Activated T-helper 2 cell treated with anti-CD3 and anti-CD28 coated beads, Interferon-gamma antibody, Interleukin-2, Interleukin-4, amounts not matched to agents 10 μg/mL and 5 μg/mL and 100 μg/mL, durations not matched to agents 14 hours and 24 hours and 36 hours (primary cell): ENCODE measurements around the gene CLMN. TPM values are rescaled to one million over a fixed set of nuclear protein-coding genes. Genes with fewer than 3 reads are reported as not detected.

ENCODE experiments used
- DNase-seq: peaks from one replicate; pipeline ENCODE4 v3.0.0; 2021; ENCODE audit warnings: low spot score
- H3K27ac Mint-ChIP-seq: one replicate; pipeline ENCODE4 v1.8.0; 2021; ENCODE audit warnings: mixed read lengths
- H3K27me3 Mint-ChIP-seq: one replicate; pipeline ENCODE4 v1.8.0; 2021; ENCODE audit warnings: low read depth, mixed read lengths
- H3K36me3 Mint-ChIP-seq: one replicate; pipeline ENCODE4 v1.8.0; 2021; ENCODE audit warnings: low read depth, mixed read lengths
- H3K4me1 Mint-ChIP-seq: one replicate; pipeline ENCODE4 v1.8.0; 2021; ENCODE audit warnings: low read depth, mixed read lengths
- H3K4me3 Mint-ChIP-seq: one replicate; pipeline ENCODE4 v1.8.0; 2021; ENCODE audit warnings: low read depth, mild to moderate bottlenecking, moderate library complexity, mixed read lengths
- H3K9me3 Mint-ChIP-seq: one replicate; pipeline ENCODE4 v1.8.0; 2021; ENCODE audit warnings: mixed read lengths
- intact Hi-C: fragments of 100-400 bp; cut with micrococcal nuclease; formaldehyde crosslinking; loops from one replicate; pipeline ENCODE4 v1.15.1; 2023
- total RNA-seq: library from RNA; stranded (reverse); gene quantifications from 2 replicates; pipeline ENCODE4 v1.2.3, GENCODE V29; 2022

Gene CLMN
- total RNA-seq, 1 donor from 2014 or later: 1.3 TPM

DNA sequence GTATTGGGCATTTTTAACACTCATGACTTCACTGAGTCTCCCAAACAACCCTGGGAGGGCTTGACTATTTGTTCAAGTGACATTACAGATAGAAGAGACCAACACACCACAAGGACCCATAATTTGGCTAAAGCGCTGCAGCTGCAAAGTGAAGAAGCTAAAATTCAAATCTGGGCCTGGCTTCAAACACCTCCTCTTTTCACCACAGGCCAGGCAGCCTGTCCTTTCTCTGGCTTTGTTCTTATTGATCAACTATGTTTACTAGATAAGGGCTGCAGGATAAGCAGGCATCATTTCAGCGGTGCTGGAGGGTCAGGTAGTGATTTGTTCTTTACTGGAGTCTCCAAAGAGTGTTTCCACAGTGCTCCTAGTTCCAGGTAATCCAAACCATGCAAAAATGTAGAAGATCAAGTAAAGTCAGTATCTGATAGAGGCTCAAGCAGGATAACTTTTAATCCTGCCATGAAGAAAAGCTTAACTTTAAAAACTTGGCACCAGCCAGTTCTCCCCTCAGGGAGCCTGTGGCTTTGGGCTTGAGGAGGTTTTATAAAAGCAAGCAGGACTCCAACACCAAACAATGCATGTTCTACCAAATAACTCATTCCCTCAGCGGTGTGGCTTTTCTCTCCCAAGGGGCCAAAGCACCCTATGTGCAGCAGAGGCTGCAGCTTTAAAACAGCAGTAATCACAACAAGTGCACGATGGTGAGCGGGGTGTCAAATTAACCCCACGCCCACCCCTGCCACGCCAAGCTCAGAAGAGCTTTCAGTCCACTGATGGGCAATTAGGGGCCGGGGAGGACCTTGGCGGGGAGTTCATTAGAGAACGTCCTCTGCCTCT, 16.8 kb downstream of the CLMN start:
- H3K9me3 Mint-ChIP-seq: no peaks in the 10 kb centered on the region
- H3K36me3 Mint-ChIP-seq: no peaks in the 10 kb centered on the region
- no peak overlapping the region for H3K4me3 Mint-ChIP-seq
- H3K27me3 Mint-ChIP-seq: peaks cover 25% of the 10 kb centered on the region
- H3K4me1 Mint-ChIP-seq: peaks cover 5% of the 10 kb centered on the region
- H3K27ac Mint-ChIP-seq: no peak overlapping the region
- no peak for DNase-seq
- intact Hi-C loops: no loop called here

GRCh38 chr14:95301527-95302187, 18.1 kb downstream of the CLMN start:
- Mint-ChIP-seq H3K27ac (no peak overlapping the region), H3K4me3 (no peak overlapping the region), H3K36me3 (no peaks in the 10 kb centered on the region), H3K9me3 (no peaks in the 10 kb centered on the region), H3K4me1 (peaks cover 5% of the 10 kb centered on the region), H3K27me3 (peaks cover 20% of the 10 kb centered on the region)
- no peak for DNase-seq
- intact Hi-C loops: no loop called here

- H3K9me3 Mint-ChIP-seq: no peaks in the 10 kb centered on the region
- peaks cover 21% of the 10 kb centered on the region for H3K27me3 Mint-ChIP-seq
- H3K27ac Mint-ChIP-seq: no peak overlapping the region
- peaks cover 2% of the 10 kb centered on the region for H3K4me1 Mint-ChIP-seq
- no peak for DNase-seq
- H3K36me3 Mint-ChIP-seq: no peaks in the 10 kb centered on the region
- intact Hi-C loops: no loop called here
- no peak overlapping the region for H3K4me3 Mint-ChIP-seq
These were observed 18.8 kb downstream of the CLMN start for GRCh38 chr14:95300697-95301526.

- Mint-ChIP-seq H3K27me3 (peaks cover 20% of the 10 kb centered on the region), H3K4me3 (no peak overlapping the region), H3K4me1 (peaks cover 2% of the 10 kb centered on the region), H3K27ac (no peak overlapping the region), H3K9me3 (no peaks in the 10 kb centered on the region), H3K36me3 (no peaks in the 10 kb centered on the region)
- no peak for DNase-seq
- intact Hi-C loops: no loop called here
These were observed 19.6 kb downstream of the CLMN start for GRCh38 chr14:95300002-95300696.

- H3K27ac Mint-ChIP-seq: no peak overlapping the region
- no peaks in the 10 kb centered on the region for H3K36me3 Mint-ChIP-seq
- intact Hi-C loops: no loop called here
- H3K4me1 Mint-ChIP-seq: peaks cover 2% of the 10 kb centered on the region
- H3K9me3 Mint-ChIP-seq: no peaks in the 10 kb centered on the region
- no peak for DNase-seq
- H3K27me3 Mint-ChIP-seq: peaks cover 19% of the 10 kb centered on the region
- H3K4me3 Mint-ChIP-seq: no peak overlapping the region
These were observed 20.4 kb downstream of the CLMN start for GRCh38 chr14:95299271-95299670.

GRCh38 chr14:95297832-95298231, 21.9 kb downstream of the CLMN start:
- Mint-ChIP-seq H3K4me1 (peaks cover 2% of the 10 kb centered on the region), H3K27me3 (peaks cover 22% of the 10 kb centered on the region), H3K9me3 (no peaks in the 10 kb centered on the region), H3K36me3 (no peaks in the 10 kb centered on the region), H3K4me3 (no peak overlapping the region), H3K27ac (no peak overlapping the region)
- no peak for DNase-seq
- intact Hi-C loops: no loop called here

DNA sequence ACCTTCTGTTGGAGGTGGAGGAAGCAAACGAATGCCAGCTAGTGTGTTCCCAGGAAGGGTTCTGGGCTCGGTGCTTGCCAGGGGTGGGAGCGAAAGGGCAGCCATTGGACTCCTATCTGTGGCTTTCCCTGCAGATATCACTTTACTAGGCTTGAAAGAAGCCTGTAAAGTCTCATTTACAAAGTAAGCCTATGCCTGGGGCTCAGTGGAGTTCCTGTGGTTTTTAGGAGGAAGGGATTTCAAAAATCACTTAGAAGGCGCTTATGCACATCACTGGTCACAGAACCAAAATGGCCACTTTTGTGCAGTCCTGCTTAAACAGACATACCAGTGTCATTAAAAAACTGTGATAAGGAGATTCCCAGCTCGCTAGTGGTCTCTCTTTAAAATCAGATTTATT, 22.7 kb downstream of the CLMN start:
- intact Hi-C loops: no loop called here
- peaks cover 2% of the 10 kb centered on the region for H3K4me1 Mint-ChIP-seq
- peaks cover 22% of the 10 kb centered on the region for H3K27me3 Mint-ChIP-seq
- H3K36me3 Mint-ChIP-seq: no peaks in the 10 kb centered on the region
- no peak overlapping the region for H3K4me3 Mint-ChIP-seq
- no peak overlapping the region for H3K27ac Mint-ChIP-seq
- no peak for DNase-seq
- H3K9me3 Mint-ChIP-seq: no peaks in the 10 kb centered on the region

DNA sequence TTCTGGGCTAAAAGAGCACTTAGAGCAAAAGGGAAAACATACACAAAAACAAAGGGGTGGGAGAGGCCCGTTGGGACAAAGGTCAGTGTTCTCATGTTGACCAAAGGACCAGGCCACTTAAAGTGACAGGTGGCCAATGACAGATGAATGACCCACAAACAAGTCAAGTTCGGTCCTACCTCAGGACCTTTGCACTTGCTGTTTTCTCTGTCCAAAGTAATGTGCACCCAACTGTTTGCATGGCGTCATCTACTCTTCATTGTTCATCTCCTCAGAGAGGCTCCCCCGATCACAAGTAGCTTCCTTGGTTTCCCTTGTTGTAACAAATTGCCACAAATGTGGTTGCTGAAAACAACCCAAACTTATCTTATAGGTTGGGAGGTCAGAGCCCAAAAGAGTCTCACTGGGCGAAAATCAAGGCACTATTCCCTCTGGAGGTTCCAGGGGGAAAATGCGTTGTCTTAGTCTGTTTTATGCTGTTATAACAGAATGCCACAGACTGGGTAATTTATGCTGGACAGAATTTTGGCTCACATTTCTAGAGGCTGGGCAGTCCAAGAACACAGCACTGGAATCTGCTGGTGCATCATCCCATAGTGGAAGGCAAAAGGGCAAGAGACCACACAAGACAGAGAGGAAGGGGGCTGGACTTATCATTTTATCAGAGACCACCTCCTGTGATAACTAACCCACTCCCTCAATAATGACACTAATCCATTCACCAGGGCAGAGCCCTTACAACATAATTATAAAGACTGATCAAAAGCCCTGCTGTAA, 23.9 kb downstream of the CLMN start:
- Mint-ChIP-seq H3K27ac (no peak overlapping the region), H3K27me3 (peaks cover 24% of the 10 kb centered on the region), H3K36me3 (no peaks in the 10 kb centered on the region), H3K4me1 (peaks cover 2% of the 10 kb centered on the region), H3K9me3 (no peaks in the 10 kb centered on the region), H3K4me3 (no peak overlapping the region)
- intact Hi-C loops: no loop called here
- DNase-seq: no peak

DNA sequence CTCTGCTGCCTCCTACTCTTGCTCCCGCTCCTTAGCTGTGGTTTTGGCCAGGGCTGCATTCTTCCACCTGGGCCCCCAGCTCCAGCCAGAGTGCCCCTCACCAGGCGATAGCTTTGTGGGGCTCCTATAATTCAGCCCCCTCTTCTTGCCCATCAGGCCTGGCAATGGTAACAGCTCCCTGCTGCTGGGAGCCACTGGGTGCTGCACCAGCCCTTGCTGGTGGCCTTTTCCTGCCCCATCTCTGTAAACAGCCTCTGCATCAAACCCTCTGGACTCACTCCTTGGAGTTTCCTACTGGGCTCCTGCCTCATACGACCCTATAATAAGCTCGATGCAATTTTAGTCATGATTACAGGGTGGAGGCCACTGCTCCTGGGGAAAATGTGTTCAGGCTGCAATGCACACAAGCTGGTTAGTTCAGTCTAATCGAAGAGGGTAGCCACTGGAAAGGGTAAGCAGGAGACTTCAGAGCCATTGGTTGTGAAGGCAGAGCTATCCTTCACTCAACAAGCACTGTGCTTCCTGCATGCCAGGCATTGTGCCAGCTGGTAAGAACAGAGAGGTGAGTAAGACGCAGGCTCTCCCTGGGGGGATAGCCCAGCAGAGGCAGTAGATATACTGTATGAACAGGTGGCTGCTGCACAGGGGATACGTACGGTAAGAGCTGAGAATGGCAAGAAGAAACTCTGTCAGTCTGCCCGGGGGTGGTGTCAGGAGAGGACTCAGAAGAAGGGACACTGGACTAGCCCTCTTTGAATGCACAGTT, 24.7 kb downstream of the CLMN start:
- no peak overlapping the region for H3K27ac Mint-ChIP-seq
- DNase-seq: no peak
- H3K27me3 Mint-ChIP-seq: peaks cover 25% of the 10 kb centered on the region
- peaks cover 2% of the 10 kb centered on the region for H3K4me1 Mint-ChIP-seq
- H3K9me3 Mint-ChIP-seq: no peaks in the 10 kb centered on the region
- no peaks in the 10 kb centered on the region for H3K36me3 Mint-ChIP-seq
- no peak overlapping the region for H3K4me3 Mint-ChIP-seq
- intact Hi-C loops: no loop called here

DNA sequence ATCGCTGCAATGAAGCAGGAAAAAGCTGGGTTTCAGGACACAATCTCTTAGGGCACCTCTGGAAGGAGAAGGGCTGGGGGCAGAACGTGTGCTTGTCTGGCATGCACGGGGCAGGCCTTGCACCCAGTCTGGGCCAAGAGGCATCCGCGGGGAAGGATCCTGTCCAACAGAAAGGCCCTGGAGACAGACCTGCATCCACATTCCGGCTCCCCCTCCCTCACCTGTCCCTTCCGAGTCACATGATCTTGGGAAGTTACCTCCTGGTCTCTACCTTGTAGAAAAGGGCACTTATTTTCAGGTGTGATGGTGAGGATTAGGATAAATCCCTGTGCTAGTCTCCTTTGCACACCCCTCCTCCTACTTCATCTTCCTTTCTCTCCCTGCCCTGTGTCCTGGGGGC, 25.4 kb downstream of the CLMN start:
- H3K4me1 Mint-ChIP-seq: no peaks in the 10 kb centered on the region
- no peaks in the 10 kb centered on the region for H3K36me3 Mint-ChIP-seq
- intact Hi-C loops: no loop called here
- no peaks in the 10 kb centered on the region for H3K9me3 Mint-ChIP-seq
- H3K4me3 Mint-ChIP-seq: no peak overlapping the region
- no peak overlapping the region for H3K27ac Mint-ChIP-seq
- H3K27me3 Mint-ChIP-seq: peaks cover 24% of the 10 kb centered on the region
- DNase-seq: no peak

GRCh38 chr14:95293449-95293848, 26.3 kb downstream of the CLMN start:
- intact Hi-C loops: no loop called here
- Mint-ChIP-seq H3K36me3 (no peaks in the 10 kb centered on the region), H3K27ac (no peak overlapping the region), H3K4me1 (no peaks in the 10 kb centered on the region), H3K4me3 (no peak overlapping the region), H3K9me3 (no peaks in the 10 kb centered on the region), H3K27me3 (peaks cover 28% of the 10 kb centered on the region)
- no peak for DNase-seq
